Measurements from ENCODE around the gene CHRND.

Gene CHRND

GRCh38 chr2:232571026-232571474 lies 45.1 kb downstream of the CHRND start:
- H3K27ac ChIP-seq, result no peak overlapping the region
- TF ChIP-seq, protein P1, sequence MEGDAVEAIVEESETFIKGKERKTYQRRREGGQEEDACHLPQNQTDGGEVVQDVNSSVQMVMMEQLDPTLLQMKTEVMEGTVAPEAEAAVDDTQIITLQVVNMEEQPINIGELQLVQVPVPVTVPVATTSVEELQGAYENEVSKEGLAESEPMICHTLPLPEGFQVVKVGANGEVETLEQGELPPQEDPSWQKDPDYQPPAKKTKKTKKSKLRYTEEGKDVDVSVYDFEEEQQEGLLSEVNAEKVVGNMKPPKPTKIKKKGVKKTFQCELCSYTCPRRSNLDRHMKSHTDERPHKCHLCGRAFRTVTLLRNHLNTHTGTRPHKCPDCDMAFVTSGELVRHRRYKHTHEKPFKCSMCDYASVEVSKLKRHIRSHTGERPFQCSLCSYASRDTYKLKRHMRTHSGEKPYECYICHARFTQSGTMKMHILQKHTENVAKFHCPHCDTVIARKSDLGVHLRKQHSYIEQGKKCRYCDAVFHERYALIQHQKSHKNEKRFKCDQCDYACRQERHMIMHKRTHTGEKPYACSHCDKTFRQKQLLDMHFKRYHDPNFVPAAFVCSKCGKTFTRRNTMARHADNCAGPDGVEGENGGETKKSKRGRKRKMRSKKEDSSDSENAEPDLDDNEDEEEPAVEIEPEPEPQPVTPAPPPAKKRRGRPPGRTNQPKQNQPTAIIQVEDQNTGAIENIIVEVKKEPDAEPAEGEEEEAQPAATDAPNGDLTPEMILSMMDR (conservative IDR thresholded peaks at IDR 0.05), result no peak
- TF ChIP-seq ZFX (IDR thresholded peaks at IDR 0.05), result no peak

GRCh38 chr2:232573042-232573441 lies 47.1 kb downstream of the CHRND start:
- no peak overlapping the region for H3K27ac ChIP-seq
- no peak for TF ChIP-seq ZFX (IDR thresholded peaks at IDR 0.05)
- TF ChIP-seq, protein P1 (conservative IDR thresholded peaks at IDR 0.05), result no peak

DNA sequence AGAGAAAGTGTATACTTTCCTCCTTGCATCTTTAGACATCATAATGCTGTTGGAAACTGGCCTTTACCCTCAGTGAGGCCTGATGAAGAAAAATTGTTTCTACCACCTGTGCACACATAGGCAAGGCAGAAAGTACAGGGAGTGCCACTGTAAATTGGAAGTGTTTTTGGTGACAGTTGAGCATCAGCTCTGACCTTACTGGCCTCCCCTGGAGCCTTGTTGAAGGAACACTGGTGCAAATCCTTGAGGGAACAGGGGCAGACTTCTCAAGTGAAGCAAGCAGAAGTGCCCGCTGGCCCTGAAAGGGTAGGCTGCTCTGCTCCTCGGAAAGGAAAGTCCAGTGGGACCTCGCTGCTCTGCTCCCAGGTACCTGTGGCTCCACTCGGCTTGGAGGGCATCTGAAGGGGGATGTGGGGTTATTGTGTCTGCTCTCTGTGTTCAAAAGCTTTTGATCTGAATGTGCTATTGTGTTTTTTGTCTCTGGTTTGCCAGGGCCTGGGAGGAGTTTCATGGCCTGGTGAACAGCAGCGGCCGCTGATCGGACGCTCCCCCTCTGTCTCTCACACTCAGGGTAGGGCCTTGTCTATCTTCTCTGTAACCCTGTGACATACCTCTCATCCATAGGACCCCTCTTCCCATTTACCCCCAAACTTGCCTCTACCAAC lies 47.9 kb downstream of the CHRND start:
- H3K27ac ChIP-seq, result no peak overlapping the region
- TF ChIP-seq, protein P1 (conservative IDR thresholded peaks at IDR 0.05), result no peak
- no peak for TF ChIP-seq ZFX (IDR thresholded peaks at IDR 0.05)

DNA sequence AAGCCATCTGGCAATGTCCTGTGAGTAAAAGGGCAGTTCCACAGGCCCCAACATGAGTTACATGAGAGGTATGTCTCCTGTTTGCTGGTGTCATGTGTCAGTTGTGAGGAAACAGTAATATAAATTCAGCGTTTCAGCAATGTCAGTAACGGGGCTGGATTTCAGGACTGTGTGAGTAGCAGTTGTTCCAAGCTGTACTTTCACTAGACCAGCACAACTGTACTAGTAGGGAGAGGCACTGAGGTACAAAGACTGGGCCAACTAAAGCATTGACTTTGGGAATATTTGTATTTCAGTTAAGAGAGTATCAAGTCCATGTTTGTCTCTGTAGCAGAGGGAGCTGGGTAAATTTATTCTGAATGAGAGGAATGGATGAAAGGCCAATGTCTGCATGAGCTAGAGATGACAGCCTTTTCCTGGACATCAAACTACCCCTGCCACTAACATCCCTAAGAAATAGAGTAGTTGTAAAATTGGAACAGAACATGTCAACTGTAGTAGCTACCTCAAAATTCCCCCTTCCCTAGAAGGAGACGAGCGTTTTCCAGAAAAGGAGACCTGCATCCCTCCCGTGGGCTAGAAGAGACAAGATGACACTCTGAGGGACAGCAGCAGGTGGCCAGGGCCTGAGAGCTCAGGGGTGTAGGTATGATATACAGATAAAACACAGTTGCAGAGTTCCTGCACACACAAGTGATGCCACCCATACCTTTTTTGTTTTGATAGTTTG lies 48.9 kb downstream of the CHRND start:
- no peak for TF ChIP-seq ZFX (IDR thresholded peaks at IDR 0.05)
- TF ChIP-seq, protein P1 (conservative IDR thresholded peaks at IDR 0.05), result no peak
- H3K27ac ChIP-seq, result no peak overlapping the region

DNA sequence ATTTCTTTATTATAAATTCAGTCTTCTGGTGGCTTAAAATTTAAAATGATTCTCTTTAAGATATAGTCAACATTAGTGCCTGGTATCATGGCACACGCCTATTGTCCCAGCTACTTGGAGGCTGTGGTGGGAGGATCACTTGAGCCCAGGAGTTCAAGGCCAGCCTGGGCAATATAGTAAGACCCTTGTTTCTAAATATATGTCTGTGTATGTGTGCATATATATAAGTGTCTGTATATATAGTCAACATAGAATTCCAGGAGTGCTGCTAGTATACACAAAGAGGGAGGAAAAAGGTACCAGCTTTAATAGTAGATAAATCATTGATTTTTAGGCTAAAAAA lies 49.4 kb downstream of the CHRND start:
- TF ChIP-seq, protein P1 (conservative IDR thresholded peaks at IDR 0.05), result no peak
- no peak for TF ChIP-seq ZFX (IDR thresholded peaks at IDR 0.05)
- no peak overlapping the region for H3K27ac ChIP-seq

GRCh38 chr2:232576995-232577394 lies 51.0 kb downstream of the CHRND start:
- no peak overlapping the region for H3K27ac ChIP-seq
- TF ChIP-seq, protein P1 (conservative IDR thresholded peaks at IDR 0.05), result no peak
- no peak for TF ChIP-seq ZFX (IDR thresholded peaks at IDR 0.05)

DNA sequence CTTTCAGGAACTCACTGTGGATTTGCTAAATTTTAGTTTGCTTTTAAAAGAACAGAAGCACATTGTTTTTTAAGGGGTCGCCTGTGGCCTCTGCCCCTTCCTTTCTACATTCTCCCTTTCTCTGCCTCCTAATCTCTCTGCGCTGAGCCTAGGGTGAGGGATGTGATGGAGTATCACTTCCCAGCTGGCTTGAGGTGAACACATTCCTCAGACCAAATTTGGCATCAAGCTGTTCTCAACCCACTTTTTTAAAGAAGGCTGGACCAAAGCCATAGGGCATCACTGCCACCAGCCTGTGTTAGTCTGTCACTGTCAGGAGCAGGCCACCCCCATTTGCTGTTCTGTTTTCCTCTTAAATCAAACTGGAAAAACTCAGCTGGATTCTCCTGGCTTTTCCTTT lies 51.9 kb downstream of the CHRND start:
- H3K27ac ChIP-seq, result no peak overlapping the region

More for the DNA sequence above, 51.9 kb downstream of the CHRND start:
- TF ChIP-seq, protein P1 (conservative IDR thresholded peaks at IDR 0.05), result no peak
- TF ChIP-seq ZFX (IDR thresholded peaks at IDR 0.05), result no peak
